Measurements from ENCODE around the gene LRRTM1. TPM values are rescaled to one million over a fixed set of nuclear protein-coding genes. Genes with fewer than 3 reads are reported as not detected.

LRRTM1 gene
- total and polyA plus RNA-seq, 8 donors: 0.04 to 0.63 (median 0.09) TPM; not detected in 4

DNA sequence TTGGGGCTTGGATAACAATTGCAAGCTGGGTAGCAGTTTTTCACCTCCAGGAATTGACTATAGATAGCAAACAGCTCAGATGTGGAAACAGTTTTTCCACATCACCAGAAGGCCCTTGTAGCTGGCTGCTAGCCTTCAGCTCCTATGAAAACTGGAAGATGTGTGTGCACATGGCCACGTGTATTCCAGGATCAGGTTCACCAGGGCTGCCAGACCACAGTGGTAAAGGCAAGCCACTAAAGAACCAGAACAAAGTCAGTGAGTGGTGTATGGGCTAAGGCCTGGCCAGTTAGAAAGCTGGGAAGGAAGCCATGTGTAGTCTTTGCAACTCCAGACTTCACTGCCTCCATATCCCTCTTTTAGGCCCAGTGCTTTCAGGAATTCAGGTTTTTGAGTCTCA is 12.9 kb downstream of the LRRTM1 start:
- FAIRE-seq: no peak
- no peak for ATAC-seq
- Histone ChIP-seq H3K4me3 (no peak overlapping the region), H3K4me1 (no peaks in the 10 kb centered on the region), H3K9me3 (no peaks in the 10 kb centered on the region), H3K27me3 (no peaks in the 10 kb centered on the region), H3K27ac (no peak overlapping the region), H3K36me3 (no peaks in the 10 kb centered on the region)
- DNase-seq: no peak
- intact Hi-C loops (cut with DNase I): no loop called here
- TF ChIP-seq, protein P1, sequence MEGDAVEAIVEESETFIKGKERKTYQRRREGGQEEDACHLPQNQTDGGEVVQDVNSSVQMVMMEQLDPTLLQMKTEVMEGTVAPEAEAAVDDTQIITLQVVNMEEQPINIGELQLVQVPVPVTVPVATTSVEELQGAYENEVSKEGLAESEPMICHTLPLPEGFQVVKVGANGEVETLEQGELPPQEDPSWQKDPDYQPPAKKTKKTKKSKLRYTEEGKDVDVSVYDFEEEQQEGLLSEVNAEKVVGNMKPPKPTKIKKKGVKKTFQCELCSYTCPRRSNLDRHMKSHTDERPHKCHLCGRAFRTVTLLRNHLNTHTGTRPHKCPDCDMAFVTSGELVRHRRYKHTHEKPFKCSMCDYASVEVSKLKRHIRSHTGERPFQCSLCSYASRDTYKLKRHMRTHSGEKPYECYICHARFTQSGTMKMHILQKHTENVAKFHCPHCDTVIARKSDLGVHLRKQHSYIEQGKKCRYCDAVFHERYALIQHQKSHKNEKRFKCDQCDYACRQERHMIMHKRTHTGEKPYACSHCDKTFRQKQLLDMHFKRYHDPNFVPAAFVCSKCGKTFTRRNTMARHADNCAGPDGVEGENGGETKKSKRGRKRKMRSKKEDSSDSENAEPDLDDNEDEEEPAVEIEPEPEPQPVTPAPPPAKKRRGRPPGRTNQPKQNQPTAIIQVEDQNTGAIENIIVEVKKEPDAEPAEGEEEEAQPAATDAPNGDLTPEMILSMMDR (IDR thresholded peaks at IDR 0.05): no peak
- WGBS, 2 donors: 43 to 55% methylated on average over 1 of the region's 1 CpG

DNA sequence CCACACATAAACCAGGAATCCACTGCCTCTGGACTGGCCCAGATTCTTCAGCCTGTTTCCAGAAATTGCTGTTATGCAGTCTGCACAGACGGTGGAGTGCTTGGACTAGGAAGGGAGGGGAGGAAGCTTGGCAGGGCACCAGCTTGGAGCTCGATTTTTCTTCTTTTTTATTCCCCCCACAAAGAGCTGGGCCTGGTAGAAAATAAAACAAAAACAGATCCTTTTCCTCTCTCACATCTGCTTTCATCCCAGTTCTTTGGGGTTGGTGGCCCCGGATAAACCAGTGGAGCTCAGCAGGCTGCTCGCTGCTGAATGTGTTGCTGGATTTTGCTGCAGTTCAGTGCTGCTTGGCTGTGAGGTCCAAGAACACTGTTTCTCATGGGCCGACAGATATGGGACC is 16.0 kb downstream of the LRRTM1 start:
- 32 to 40% methylated on average over 5 of the region's 5 CpGs for WGBS, 2 donors
- no peak overlapping the region for H3K27ac ChIP-seq
- H3K9me3 ChIP-seq: no peaks in the 10 kb centered on the region
- TF ChIP-seq, protein P1 (IDR thresholded peaks at IDR 0.05): no peak
- FAIRE-seq: no peak
- no peaks in the 10 kb centered on the region for H3K4me1 ChIP-seq
- intact Hi-C loops (cut with DNase I): no loop called here
- no peak for ATAC-seq
- no peaks in the 10 kb centered on the region for H3K27me3 ChIP-seq
- no peak overlapping the region for H3K4me3 ChIP-seq
- no peaks in the 10 kb centered on the region for H3K36me3 ChIP-seq
- no peak for DNase-seq

DNA sequence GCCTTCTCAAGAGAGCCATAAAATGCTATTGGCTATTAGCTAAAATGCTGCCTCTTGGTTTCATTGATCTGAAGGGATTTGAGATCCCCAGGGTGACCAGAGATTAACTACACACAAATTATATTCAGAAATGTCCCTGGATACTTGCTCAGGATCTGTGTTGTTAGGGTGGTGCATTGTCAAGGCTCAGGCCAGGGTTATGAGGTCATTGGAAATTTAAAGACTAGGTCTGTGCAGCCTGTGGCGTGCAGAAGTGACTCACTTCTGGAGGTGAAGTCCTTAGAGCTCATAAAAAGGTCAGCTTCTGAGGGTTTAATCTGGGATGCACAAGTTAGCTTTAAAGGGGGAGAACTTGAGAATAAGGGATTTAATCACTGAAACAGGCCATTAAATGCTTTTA is 23.5 kb downstream of the LRRTM1 start:
- Histone ChIP-seq H3K4me1 (no peaks in the 10 kb centered on the region), H3K27ac (no peak overlapping the region), H3K4me3 (no peak overlapping the region), H3K27me3 (no peaks in the 10 kb centered on the region), H3K36me3 (no peaks in the 10 kb centered on the region), H3K9me3 (no peaks in the 10 kb centered on the region)
- DNase-seq (no peak), ATAC-seq (no peak), FAIRE-seq (no peak)
- WGBS, 2 donors: 88 to 91% methylated on average over 1 of the region's 1 CpG
- intact Hi-C loops (cut with DNase I): no loop called here
- TF ChIP-seq, protein P1 (IDR thresholded peaks at IDR 0.05): no peak

DNA sequence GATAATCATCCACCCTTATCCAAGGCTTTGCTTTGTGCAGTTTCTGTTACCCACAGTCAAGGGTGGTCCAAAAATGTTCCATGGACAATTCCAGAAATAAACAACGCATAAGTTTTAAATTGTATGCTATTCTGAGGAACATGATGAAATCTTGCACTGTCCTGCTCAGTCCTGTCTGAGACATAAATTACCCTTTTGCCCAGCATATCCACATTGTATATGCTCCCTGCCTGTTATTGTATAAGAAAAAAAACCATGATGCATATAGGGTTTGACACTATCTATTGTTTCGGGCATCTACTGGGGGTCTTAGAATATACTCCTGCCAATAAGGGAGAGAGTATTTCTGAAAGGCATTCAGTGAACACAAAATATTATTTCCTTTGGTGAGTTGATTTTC is 24.0 kb downstream of the LRRTM1 start:
- WGBS, 2 donors: 85 to 88% methylated on average over 2 of the region's 2 CpGs
- no peak for FAIRE-seq
- no peaks in the 10 kb centered on the region for H3K4me1 ChIP-seq

DNA sequence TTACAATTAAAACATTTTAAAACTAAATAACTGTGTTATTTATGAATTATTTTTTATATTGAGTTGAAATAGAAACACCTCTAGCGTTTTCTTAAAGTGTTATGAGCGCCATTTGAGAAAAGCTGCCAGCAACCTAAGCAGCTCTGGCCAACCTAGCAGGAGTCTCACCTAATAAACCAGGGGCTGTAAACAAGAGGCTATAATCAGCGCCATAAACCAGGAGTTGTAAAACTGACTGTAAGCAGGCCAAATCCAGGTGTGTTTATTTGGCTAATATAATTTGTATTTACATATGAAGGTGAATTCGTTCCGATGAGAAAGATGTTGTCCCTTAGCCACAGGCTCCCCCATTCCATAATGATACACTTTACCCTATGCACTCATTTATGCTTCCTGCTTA is 34.7 kb downstream of the LRRTM1 start:
- no peaks in the 10 kb centered on the region for H3K36me3 ChIP-seq
- DNase-seq (no peak), ATAC-seq (no peak), FAIRE-seq (no peak)
- TF ChIP-seq, protein P1 (IDR thresholded peaks at IDR 0.05): no peak
- no peak overlapping the region for H3K4me3 ChIP-seq
- H3K4me1 ChIP-seq: no peaks in the 10 kb centered on the region
- no peaks in the 10 kb centered on the region for H3K9me3 ChIP-seq
- 69 to 80% methylated on average over 5 of the region's 5 CpGs for WGBS, 2 donors
- H3K27ac ChIP-seq: no peak overlapping the region
- intact Hi-C loops (cut with DNase I): no loop called here
- no peaks in the 10 kb centered on the region for H3K27me3 ChIP-seq

More for the DNA sequence above, 24.0 kb downstream of the LRRTM1 start:
- Histone ChIP-seq H3K9me3 (no peaks in the 10 kb centered on the region), H3K36me3 (no peaks in the 10 kb centered on the region), H3K4me3 (no peak overlapping the region), H3K27me3 (no peaks in the 10 kb centered on the region), H3K27ac (no peak overlapping the region)
- DNase-seq: no peak
- ATAC-seq: no peak
- intact Hi-C loops (cut with DNase I): no loop called here
- TF ChIP-seq, protein P1 (IDR thresholded peaks at IDR 0.05): no peak

All from pancreas (tissue), 10 donors.